Ammon's horn (tissue), 1 donor: ENCODE data around the gene GET4.

ENCODE experiments used
- DNase-seq: peaks from one replicate; pipeline ENCODE4 v3.0.0-alpha.2; 2016; ENCODE audit warnings: low spot score

The GET4 gene

GRCh38 chr7:886626-887487 lies 10.5 kb downstream of the GET4 start:
- no peak for DNase-seq

- no peak for DNase-seq
These were observed 11.1 kb downstream of the GET4 start for GRCh38 chr7:887488-887820.

- DNase-seq, result no peak
These were observed 12.0 kb downstream of the GET4 start for GRCh38 chr7:888081-889024.

GRCh38 chr7:889025-889390 lies 12.7 kb downstream of the GET4 start:
- DNase-seq, result no peak

GRCh38 chr7:889391-889790 lies 13.0 kb downstream of the GET4 start:
- DNase-seq, result no peak

- no peak for DNase-seq
These were observed 14.5 kb downstream of the GET4 start for GRCh38 chr7:890868-891267.

- no peak for DNase-seq
These were observed 14.9 kb downstream of the GET4 start for GRCh38 chr7:891291-891690.

GRCh38 chr7:891805-892204 lies 15.5 kb downstream of the GET4 start:
- no peak for DNase-seq

GRCh38 chr7:892648-893593 lies 16.6 kb downstream of the GET4 start:
- no peak for DNase-seq

- DNase-seq, result no peak
These were observed 17.3 kb downstream of the GET4 start for GRCh38 chr7:893686-894085.

GRCh38 chr7:894164-894867 lies 18.0 kb downstream of the GET4 start:
- no peak for DNase-seq

GRCh38 chr7:894927-895450 lies 18.6 kb downstream of the GET4 start:
- no peak for DNase-seq

- DNase-seq, result no peak
These were observed 19.2 kb downstream of the GET4 start for GRCh38 chr7:895451-896052.

- no peak for DNase-seq
These were observed 20.2 kb downstream of the GET4 start for GRCh38 chr7:896346-897075.

- no peak for DNase-seq
These were observed 20.7 kb downstream of the GET4 start for GRCh38 chr7:897086-897485.

GRCh38 chr7:897771-898376 lies 21.5 kb downstream of the GET4 start:
- no peak for DNase-seq

- no peak for DNase-seq
These were observed 22.1 kb downstream of the GET4 start for GRCh38 chr7:898460-898854.

GRCh38 chr7:898855-899681 lies 22.7 kb downstream of the GET4 start:
- no peak for DNase-seq

- no peak for DNase-seq
These were observed 23.5 kb downstream of the GET4 start for GRCh38 chr7:899806-900205.
